ENCODE data around the gene FRY. TPM values are rescaled to one million over a fixed set of nuclear protein-coding genes. Genes with fewer than 3 reads are reported as not detected.

Gene FRY
- total and polyA plus RNA-seq, 2 of the 13 experiments (the other 11 are each of a cell fraction or from before 2014, with no cell fraction given): 8.2 to 13.1 TPM

DNA sequence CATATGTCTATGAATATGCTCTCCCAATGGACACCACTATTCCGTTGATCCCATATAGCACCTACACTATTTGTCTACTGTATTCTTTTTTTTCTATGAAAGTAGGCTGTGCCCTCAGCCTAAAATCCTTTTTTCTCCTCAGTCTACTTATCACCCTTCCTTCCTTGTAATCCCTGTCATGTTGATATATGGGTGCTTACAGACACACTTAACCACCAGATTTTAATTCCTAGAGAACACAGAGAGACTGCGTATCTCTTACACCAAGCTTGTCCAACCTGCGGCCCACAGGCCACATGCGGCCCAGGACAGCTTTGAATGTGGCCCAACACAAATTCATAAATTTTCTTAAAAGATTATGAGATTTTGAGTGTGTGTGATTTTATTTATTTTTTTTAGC lies 182.5 kb downstream of the FRY start (continued):
- TF ChIP-seq, protein P1, sequence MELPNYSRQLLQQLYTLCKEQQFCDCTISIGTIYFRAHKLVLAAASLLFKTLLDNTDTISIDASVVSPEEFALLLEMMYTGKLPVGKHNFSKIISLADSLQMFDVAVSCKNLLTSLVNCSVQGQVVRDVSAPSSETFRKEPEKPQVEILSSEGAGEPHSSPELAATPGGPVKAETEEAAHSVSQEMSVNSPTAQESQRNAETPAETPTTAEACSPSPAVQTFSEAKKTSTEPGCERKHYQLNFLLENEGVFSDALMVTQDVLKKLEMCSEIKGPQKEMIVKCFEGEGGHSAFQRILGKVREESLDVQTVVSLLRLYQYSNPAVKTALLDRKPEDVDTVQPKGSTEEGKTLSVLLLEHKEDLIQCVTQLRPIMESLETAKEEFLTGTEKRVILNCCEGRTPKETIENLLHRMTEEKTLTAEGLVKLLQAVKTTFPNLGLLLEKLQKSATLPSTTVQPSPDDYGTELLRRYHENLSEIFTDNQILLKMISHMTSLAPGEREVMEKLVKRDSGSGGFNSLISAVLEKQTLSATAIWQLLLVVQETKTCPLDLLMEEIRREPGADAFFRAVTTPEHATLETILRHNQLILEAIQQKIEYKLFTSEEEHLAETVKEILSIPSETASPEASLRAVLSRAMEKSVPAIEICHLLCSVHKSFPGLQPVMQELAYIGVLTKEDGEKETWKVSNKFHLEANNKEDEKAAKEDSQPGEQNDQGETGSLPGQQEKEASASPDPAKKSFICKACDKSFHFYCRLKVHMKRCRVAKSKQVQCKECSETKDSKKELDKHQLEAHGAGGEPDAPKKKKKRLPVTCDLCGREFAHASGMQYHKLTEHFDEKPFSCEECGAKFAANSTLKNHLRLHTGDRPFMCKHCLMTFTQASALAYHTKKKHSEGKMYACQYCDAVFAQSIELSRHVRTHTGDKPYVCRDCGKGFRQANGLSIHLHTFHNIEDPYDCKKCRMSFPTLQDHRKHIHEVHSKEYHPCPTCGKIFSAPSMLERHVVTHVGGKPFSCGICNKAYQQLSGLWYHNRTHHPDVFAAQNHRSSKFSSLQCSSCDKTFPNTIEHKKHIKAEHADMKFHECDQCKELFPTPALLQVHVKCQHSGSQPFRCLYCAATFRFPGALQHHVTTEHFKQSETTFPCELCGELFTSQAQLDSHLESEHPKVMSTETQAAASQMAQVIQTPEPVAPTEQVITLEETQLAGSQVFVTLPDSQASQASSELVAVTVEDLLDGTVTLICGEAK (IDR thresholded peaks at IDR 0.05): no peak
- TF ChIP-seq, protein P1 (CRISPR knock-in tag; IDR thresholded peaks at IDR 0.05): no peak
- TF ChIP-seq, protein P2, sequence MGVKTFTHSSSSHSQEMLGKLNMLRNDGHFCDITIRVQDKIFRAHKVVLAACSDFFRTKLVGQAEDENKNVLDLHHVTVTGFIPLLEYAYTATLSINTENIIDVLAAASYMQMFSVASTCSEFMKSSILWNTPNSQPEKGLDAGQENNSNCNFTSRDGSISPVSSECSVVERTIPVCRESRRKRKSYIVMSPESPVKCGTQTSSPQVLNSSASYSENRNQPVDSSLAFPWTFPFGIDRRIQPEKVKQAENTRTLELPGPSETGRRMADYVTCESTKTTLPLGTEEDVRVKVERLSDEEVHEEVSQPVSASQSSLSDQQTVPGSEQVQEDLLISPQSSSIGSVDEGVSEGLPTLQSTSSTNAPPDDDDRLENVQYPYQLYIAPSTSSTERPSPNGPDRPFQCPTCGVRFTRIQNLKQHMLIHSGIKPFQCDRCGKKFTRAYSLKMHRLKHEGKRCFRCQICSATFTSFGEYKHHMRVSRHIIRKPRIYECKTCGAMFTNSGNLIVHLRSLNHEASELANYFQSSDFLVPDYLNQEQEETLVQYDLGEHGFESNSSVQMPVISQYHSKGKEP (CRISPR knock-in tag; IDR thresholded peaks at IDR 0.05): no peak

All from HepG2 (cell line).